GM19099 (cell line): ENCODE results near the gene NCMAP.

Source experiments
- POLR2A ChIP-seq: IDR thresholded peaks from 3 replicates; pipeline ENCODE4 v1.6.1; 2011; ENCODE audit warnings: low read depth; ENCODE audit not compliant: insufficient read length; ENCODE audit errors: extremely low read depth

Gene NCMAP

DNA sequence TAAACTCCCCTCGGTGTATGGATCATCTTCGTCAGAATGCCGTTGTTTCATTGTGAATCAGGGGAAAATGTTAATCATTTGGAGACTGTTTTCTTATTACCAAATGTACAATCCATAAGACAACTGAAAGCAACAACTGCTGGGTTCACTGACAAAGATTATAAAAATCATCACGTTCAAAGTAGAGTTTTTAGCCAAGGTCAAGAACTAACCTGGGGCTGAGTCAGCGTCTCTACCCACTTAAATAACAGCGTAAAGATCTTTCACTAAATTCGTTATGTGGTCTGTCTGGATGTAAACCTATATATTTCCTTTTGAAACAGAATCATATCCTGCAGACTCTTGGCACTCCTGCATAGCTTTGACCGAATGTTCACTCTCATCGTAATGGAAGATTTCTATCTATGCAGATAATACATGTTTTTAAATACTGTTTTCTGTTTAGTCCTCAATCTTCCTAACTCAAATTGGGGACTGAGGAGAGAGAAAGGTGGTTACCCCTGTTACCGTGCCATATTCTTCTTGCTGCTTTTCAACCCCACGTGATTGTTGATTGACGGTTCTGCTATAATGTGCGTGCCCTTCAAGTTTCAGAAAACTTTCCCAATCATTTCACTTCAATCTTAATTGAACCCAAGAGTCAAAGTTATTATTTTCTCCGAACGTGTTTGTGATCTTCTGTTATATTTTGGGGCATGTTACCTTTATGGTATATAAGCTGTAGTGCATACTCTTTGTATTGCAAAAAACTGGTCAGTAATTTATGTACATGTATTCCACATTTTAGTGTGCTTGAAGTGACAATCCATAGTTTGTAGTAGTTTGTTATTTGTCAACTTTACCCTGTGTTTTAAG is 15.6 kb upstream of the NCMAP start:
- no peak for TF ChIP-seq POLR2A

DNA sequence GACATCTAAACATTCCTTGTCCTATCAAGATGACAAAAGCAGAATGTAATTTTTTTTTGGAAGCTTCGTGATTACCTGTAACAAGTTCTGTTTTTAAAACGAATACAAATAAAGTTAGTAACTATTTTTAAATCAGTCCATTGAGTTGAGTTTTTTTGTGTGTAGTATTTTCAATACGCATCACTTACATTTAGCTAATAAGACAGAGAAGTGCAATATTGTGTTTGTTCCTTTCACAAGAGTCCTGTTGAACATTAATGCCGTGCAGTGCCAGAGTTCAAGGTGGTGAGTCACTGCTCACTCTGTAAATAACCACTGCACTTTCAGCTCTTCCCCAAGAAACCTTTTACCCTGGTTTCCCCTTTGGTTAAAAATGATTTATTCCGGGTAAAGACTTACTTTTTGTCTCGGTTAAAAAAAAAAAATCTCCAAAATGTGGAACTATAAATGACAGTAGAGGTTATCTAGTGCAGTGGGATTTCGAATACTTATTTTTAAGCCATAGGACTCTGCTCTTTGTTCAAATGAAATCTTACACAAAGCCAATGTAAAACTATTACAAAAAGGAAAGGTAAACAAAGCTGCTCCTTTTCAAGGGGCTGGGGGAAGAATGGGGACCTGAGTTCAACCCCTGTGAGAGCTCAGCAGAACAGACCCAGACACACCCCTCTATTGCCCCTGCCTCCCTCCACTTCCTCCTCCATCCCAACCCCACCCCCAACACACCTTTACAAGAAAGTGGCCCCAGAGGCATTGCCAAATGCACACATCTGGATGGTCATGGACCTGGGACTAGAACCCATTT is 14.8 kb upstream of the NCMAP start:
- TF ChIP-seq POLR2A = no peak

DNA sequence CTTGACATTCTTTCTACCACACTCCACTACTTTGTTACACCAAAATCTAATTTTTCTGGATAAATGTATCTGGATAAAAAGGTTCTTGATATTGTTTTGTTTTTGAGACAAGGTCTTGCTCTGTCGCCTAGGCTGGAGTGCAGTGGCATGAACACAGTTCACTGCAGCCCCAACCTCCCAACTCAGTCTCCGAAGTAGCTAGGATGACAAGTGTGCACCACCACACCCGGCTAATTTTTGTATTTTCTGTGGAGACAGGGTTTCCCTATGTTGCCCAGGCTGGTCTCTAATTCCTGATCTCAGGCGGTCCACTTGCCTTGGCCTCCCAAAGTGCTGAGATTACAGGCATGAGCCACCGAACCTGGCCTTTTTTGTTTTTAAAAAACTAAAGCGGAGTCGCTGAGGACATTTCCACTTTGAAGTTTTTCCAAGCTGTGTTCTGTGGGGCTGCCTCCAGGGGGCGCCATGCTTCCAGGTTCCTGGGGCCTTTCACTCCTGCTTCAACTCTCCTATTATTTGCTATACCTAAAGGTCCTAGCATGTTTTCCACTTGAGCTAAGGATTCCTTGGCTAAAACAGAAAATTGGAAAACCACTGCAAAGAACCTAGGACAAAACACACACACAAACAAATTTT is 14.1 kb upstream of the NCMAP start:
- no peak for TF ChIP-seq POLR2A

- TF ChIP-seq POLR2A = no peak
Measured at GRCh38 chr1:24544239-24544638, 11.6 kb upstream of the NCMAP start.

GRCh38 chr1:24545662-24546061 is 10.2 kb upstream of the NCMAP start:
- no peak for TF ChIP-seq POLR2A

DNA sequence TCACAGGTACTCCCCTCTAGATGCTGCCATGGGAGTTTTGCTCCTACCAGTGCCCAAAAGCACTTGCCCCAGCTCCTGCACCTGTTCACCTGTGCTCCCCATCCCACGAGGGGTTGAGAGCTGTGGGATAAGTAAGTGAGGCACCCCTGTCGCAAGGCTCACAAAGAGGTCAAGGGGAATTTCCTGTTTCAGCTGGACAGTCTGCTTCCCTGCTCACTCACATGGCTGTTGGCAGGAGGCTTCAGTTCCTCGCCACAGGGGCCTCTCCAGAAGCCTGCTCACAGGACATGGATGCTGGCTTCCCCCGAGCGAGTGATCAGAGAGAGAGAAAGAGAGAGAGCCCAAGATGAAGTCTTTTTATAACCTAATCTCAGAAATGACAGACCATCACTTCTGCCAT is 8.7 kb upstream of the NCMAP start:
- no peak for TF ChIP-seq POLR2A

- TF ChIP-seq POLR2A = no peak
Measured at GRCh38 chr1:24548070-24548469, 7.8 kb upstream of the NCMAP start.

DNA sequence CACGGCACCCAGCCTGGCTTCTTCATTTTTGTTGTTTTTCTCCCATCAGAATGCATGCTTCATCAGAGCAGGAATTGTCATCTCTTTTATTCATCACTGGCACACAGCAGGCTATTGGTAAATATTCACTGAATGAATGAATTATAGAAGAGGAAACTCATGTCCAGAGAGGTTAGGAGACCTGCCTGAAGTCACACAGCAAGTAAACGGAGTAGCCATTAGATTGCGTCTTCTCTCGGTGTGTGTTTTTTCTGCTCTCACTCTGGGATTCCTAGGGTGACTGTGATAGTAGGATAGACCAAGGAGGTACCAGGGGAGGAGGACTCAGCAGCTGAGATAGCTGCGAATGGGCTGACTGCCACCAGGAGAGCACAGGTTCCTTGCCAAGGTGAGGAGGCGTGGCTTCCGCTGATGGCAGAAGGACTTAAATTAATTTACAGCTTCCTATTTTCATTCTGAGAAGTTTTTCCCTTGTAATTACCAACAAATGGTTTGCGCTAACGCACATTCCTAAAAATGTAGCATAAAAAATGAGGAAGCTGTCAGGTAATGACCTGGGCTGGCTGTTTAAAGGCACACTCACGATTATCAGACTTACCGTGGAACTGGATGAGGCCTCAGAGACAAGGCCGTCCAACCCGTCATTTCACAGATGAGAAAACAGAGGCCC is 4.5 kb upstream of the NCMAP start:
- no peak for TF ChIP-seq POLR2A

DNA sequence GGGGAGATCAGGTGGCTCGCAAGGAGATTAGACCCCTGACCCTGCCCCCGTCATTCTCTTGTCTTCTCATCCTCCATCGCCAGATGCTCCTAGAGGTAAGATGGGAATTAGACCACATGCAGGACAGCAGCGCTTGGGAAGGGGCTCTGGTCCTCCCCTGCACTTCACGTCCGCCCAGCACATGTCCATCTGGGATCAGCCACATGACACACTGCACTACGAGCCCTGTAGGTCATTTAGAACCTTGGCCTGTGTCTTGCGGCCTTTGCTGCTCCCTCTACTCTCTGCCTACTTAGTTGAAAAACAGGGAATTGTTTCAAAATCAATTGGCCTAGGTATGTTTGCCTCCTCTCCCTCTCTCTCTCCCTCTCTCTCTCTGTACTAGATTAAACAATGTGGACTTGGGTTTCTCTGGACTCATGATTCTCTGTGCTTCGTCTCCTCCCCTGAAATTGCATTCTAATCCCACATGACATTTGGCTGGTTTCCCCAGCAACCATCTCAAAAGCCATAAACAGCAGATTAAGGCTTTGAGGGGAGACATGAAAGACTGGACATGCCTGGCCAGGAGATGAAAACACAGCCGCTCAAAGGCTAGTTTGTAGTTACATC is 3.8 kb upstream of the NCMAP start:
- no peak for TF ChIP-seq POLR2A

DNA sequence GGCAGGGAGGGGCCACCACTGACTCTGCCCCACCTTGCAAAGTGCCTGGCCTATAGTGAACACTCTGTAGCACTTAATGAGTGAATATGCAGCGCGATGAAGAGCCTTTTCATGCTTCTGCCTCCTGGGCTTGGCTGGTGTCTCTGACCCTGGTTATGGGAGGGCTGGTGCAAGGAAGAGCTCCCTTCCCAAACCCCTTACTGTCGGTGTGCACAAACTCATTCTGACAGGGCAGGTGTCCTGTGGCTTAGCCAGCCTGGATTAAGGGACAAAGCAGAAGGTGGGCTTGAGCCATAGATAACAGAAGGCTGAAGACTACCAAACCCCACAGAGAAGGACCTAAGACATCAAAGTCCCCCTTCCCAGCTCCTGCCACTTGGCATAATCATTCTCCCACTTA is 2.0 kb upstream of the NCMAP start:
- TF ChIP-seq POLR2A = no peak

DNA sequence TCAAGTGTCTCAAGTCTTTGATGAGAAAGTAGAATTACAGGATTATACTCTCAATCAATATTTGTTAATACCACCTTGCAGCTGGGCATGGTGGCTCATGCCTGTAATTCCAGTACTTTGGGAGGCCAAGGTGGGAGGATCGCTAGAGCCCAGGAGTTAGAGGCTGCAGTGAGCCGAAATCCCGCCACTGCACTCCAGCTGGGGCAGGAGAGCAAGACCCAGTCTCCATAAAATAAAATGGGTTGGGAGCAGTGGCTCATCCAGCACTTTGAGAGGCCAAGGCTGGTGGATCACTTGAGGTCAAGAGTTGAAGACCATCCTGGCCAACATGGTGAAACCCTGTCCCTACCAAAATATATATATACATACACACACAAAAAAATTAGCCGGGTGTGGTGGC is 1.2 kb upstream of the NCMAP start:
- no peak for TF ChIP-seq POLR2A

DNA sequence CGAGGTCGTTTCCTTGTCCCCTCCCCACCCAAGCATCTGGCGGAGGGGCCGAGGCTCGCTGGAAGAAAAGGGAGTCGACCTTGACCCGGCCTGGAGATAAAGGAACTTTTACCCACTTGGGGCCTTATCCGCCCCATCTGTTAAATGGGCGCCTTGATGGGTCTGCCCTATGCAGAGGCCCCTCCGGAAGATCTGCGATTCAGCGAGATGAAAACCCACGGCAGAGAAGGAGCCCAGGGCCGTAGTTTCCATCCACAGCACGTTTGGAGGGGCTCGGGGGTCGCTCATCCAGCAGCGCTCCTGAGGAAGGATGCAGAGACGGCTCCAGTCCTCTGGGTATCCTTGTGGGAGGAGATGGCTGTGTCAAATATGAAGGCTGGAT is 518 bp downstream of the NCMAP start:
- no peak for TF ChIP-seq POLR2A

DNA sequence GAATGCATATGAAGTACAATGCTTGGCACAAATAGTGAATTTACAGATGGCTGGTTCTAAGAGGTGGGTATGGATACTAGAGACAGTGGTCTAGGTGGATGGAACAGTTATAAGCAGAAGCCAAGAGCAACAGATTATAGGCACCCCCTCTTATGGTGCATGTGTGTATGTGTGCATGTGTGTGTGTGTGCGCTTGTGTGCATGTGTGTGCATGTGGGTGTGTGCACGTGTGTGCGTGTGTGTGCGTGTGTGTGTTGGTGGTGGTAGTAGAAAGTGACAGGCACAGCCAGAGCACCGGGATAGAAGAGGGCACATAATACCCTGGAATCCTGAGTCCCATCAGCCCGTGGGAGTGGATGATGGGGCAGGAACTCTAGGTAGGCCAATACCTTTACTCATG is 1.3 kb downstream of the NCMAP start:
- no peak for TF ChIP-seq POLR2A

DNA sequence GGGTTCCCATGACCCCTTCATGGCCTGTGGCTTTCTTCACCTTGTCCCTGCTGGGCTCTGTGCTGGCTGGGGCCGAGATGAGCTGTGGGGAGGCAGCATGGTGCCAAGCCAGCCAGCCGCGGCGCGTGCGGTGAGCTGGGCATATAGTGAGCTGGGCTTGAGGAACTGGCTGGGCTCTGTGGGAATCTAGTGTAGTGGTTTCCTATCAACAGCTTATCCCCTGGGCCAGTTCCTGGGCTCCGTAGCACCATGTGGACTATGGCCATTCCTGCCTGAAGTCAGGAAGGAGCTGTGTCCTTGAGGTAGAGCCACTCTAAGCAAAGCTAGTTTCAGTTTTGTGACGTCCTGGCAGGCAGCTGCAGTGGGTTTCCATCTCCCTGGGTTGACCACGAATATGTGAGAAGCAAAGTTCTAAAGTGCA is 1.8 kb downstream of the NCMAP start:
- no peak for TF ChIP-seq POLR2A

- TF ChIP-seq POLR2A = no peak
Measured at GRCh38 chr1:24558455-24558854, 2.6 kb downstream of the NCMAP start.
